Hematopoietic multipotent progenitor cell (in vitro differentiated cells): Measurements from ENCODE around the gene FUS. TPM values are rescaled to one million over a fixed set of nuclear protein-coding genes. Genes with fewer than 3 reads are reported as not detected.
"Not testable (repeated sequence)": the region's sequence is repeated elsewhere in the genome, so short reads cannot be mapped to it uniquely, and the experiment has no call there.

Experiments used
- DNase-seq, 3 donors: peaks; one replicate each; pipeline ENCODE4 v3.0.0-alpha.2; 2011 to 2015; ENCODE audit warnings: low read depth in 2 of 3, low spot score in 2 of 3
- total RNA-seq: library from RNA; depleted of rRNA; stranded (reverse); fragments of >200 nt; gene quantifications from one replicate; pipeline ENCODE4 v1.2.3, GENCODE V29; 2012

Gene FUS
- total RNA-seq = 104 TPM

GRCh38 chr16:31179747-31180459 lies at the start of gene FUS:
Gene FUS (plus strand): TSS chr16:31180139. CDS start chr16:31180215, 76 bp downstream.
- peak; percentile 92 to 100 (median 94) for DNase-seq

- peak in 2 of 3 donors; percentile 71 to 80 for DNase-seq
Measured at GRCh38 chr16:31130336-31130891, 49.5 kb upstream of the FUS start.

GRCh38 chr16:31130899-31131298 lies 49.0 kb upstream of the FUS start:
- no peak for DNase-seq

GRCh38 chr16:31131416-31131815 lies 48.5 kb upstream of the FUS start:
- DNase-seq = no peak

GRCh38 chr16:31131841-31132271 lies 48.1 kb upstream of the FUS start:
- DNase-seq = no peak

- DNase-seq = no peak
Measured at GRCh38 chr16:31132303-31132979, 47.5 kb upstream of the FUS start.

- DNase-seq = no peak
Measured at GRCh38 chr16:31133046-31133501, 46.9 kb upstream of the FUS start.

GRCh38 chr16:31134091-31134571 lies 45.8 kb upstream of the FUS start:
- DNase-seq = no peak

- no peak for DNase-seq
Measured at GRCh38 chr16:31134625-31135534, 45.1 kb upstream of the FUS start.

- no peak for DNase-seq
Measured at GRCh38 chr16:31135535-31136286, 44.2 kb upstream of the FUS start, which contains the start of gene PRSS8. Gene PRSS8 (minus strand): TSS chr16:31135727. CDS start chr16:31135498, 229 bp downstream.

GRCh38 chr16:31136287-31136662 lies 43.7 kb upstream of the FUS start:
- DNase-seq = no peak

GRCh38 chr16:31136822-31137499 lies 43.0 kb upstream of the FUS start:
- DNase-seq = not testable (repeated sequence)

- no peak for DNase-seq
Measured at GRCh38 chr16:31138621-31139578, 41.0 kb upstream of the FUS start.

- not testable (repeated sequence) for DNase-seq
Measured at GRCh38 chr16:31141071-31141469, 38.9 kb upstream of the FUS start.

GRCh38 chr16:31141489-31142108 lies 38.3 kb upstream of the FUS start:
- no peak for DNase-seq

GRCh38 chr16:31142109-31143010 lies 37.6 kb upstream of the FUS start:
- peak; percentile 95 to 99 (median 99) for DNase-seq
